Calu3 (cell line): ENCODE measurements around the gene GRAMD4. TPM values are rescaled to one million over a fixed set of nuclear protein-coding genes. Genes with fewer than 3 reads are reported as not detected.

Experiments
- BruUV-seq: library from RNA; stranded (reverse); fragments of 400-500 nt; replicated peaks from 2 replicates; lab custom pipeline; 2021; lab: Mats Ljungman, UMichigan
- CTCF ChIA-PET: fragments of 300-600 bp; sonication (Branson Sonifier 250); formaldehyde crosslinking; loops from one replicate; lab custom pipeline; 2022; ENCODE audit warnings: antibody characterized with exemption; lab: Charles Lee
- DNase-seq: peaks from one replicate; pipeline ENCODE4 v3.0.0; 2022
- H3K27ac Mint-ChIP-seq: one replicate; pipeline ENCODE4 v1.8.0; 2022; ENCODE audit warnings: mixed read lengths; ENCODE audit not compliant: unreplicated experiment
- H3K27me3 Mint-ChIP-seq: one replicate; pipeline ENCODE4 v1.8.0; 2022; ENCODE audit warnings: mixed read lengths; ENCODE audit not compliant: unreplicated experiment
- H3K36me3 Mint-ChIP-seq: one replicate; pipeline ENCODE4 v1.8.0; 2022; ENCODE audit warnings: mild to moderate bottlenecking, moderate library complexity, mixed read lengths; ENCODE audit not compliant: insufficient read depth, unreplicated experiment
- H3K4me1 Mint-ChIP-seq: one replicate; pipeline ENCODE4 v1.8.0; 2022; ENCODE audit warnings: mild to moderate bottlenecking, low read depth, mixed read lengths; ENCODE audit not compliant: unreplicated experiment
- H3K4me3 Mint-ChIP-seq: one replicate; pipeline ENCODE4 v1.8.0; 2022; ENCODE audit warnings: mild to moderate bottlenecking, low read depth, moderate library complexity, mixed read lengths; ENCODE audit not compliant: unreplicated experiment
- H3K9me3 Mint-ChIP-seq: one replicate; pipeline ENCODE4 v1.8.0; 2022; ENCODE audit warnings: low read depth, mixed read lengths; ENCODE audit not compliant: unreplicated experiment
- CTCF ChIP-seq: fragments of 200-600 bp; IDR thresholded peaks from one replicate; pipeline ENCODE4 v1.8.0; 2022; ENCODE audit warnings: antibody characterized with exemption; ENCODE audit not compliant: unreplicated experiment
- intact Hi-C: fragments of 100-400 bp; cut with micrococcal nuclease; formaldehyde crosslinking; loops from one replicate; pipeline ENCODE4 v1.10.0; 2022; ENCODE audit not compliant: unreplicated experiment
- total RNA-seq: library from RNA; stranded (reverse); gene quantifications from 2 replicates; pipeline ENCODE4 v1.2.3, GENCODE V29; 2022

GRAMD4 gene
- total RNA-seq, 1 experiment from 2014 or later: 61.2 TPM

- CTCF ChIA-PET: no interaction called here
- no peaks in the 10 kb centered on the region for H3K4me1 Mint-ChIP-seq
- no peaks in the 10 kb centered on the region for H3K27me3 Mint-ChIP-seq
- intact Hi-C loops: no loop called here
- H3K9me3 Mint-ChIP-seq: no peaks in the 10 kb centered on the region
- H3K27ac Mint-ChIP-seq: no peak overlapping the region
- peaks cover 29% of the 10 kb centered on the region for H3K36me3 Mint-ChIP-seq
- no peak for TF ChIP-seq CTCF
- DNase-seq: no peak
- BruUV-seq: no TSS peak
- H3K4me3 Mint-ChIP-seq: no peak overlapping the region
Observed at GRCh38 chr22:46674367-46674781, 54.2 kb downstream of the GRAMD4 start.

DNA sequence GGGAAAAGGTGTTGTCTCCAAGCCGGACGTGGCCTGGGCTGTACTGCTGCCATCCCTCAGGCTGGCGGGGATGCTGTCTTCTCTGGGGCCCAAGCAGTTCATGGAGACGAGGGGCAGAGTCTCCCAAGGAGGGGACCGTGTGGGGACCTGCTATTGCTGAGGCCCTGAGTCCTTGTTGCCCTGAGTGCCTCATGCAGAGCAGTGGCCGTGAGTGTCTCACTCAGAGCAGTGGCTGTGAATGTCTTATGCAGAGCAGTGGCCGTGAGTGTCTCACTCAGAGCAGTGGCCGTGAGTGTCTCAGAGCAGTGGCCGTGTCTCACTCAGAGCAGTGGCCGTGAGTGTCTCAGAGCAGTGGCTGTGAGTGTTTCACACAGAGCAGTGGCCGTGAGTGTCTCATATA, 54.7 kb downstream of the GRAMD4 start:
- Mint-ChIP-seq H3K9me3 (no peaks in the 10 kb centered on the region), H3K27me3 (no peaks in the 10 kb centered on the region), H3K4me3 (no peak overlapping the region), H3K4me1 (no peaks in the 10 kb centered on the region), H3K27ac (no peak overlapping the region), H3K36me3 (peaks cover 29% of the 10 kb centered on the region)
- no TSS peak for BruUV-seq
- TF ChIP-seq CTCF: no peak
- CTCF ChIA-PET: no interaction called here
- DNase-seq: no peak
- intact Hi-C loops: no loop called here

GRCh38 chr22:46675479-46675878, 55.3 kb downstream of the GRAMD4 start:
- no peaks in the 10 kb centered on the region for H3K27me3 Mint-ChIP-seq
- TF ChIP-seq CTCF: no peak
- intact Hi-C loops: no loop called here

DNA sequence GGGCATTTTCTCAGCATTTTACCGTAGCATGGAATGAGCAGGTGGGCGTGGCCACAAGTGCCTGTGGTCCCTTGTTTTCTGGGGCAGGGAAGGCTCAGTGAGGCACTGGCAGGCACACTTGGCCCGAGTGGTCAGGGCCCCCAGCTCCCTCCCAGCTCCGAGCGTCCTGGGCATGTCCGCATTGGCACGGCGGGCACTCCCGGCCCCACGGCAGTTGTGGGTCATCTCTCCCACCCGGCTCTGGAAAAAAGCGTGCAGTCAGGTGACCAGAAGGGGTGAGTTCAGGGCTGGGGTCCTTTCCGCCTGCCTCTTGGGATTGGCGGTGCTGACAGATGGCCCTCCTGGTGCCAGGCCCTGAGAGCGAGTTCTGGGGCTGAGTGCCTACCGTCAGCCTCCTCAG, 55.8 kb downstream of the GRAMD4 start:
- H3K9me3 Mint-ChIP-seq: no peaks in the 10 kb centered on the region
- H3K4me3 Mint-ChIP-seq: no peak overlapping the region
- no peaks in the 10 kb centered on the region for H3K4me1 Mint-ChIP-seq
- H3K27me3 Mint-ChIP-seq: no peaks in the 10 kb centered on the region
- intact Hi-C loops: no loop called here
- H3K36me3 Mint-ChIP-seq: peaks cover 29% of the 10 kb centered on the region
- no peak for TF ChIP-seq CTCF
- no peak for DNase-seq
- CTCF ChIA-PET: no interaction called here
- BruUV-seq: no TSS peak
- no peak overlapping the region for H3K27ac Mint-ChIP-seq

More at GRCh38 chr22:46675479-46675878, 55.3 kb downstream of the GRAMD4 start:
- H3K27ac Mint-ChIP-seq: no peak overlapping the region
- BruUV-seq: no TSS peak
- DNase-seq: no peak
- no peak overlapping the region for H3K4me3 Mint-ChIP-seq
- H3K4me1 Mint-ChIP-seq: no peaks in the 10 kb centered on the region
- CTCF ChIA-PET: no interaction called here
- H3K9me3 Mint-ChIP-seq: no peaks in the 10 kb centered on the region
- peaks cover 29% of the 10 kb centered on the region for H3K36me3 Mint-ChIP-seq
